B cell (primary cell): ENCODE results near the gene TOMM40. TPM values are rescaled to one million over a fixed set of nuclear protein-coding genes. Genes with fewer than 3 reads are reported as not detected.

ENCODE experiments used
- ATAC-seq: fragments of 200-7000 bp; cut with Tn5 transposase; one replicate; pipeline ENCODE4 v1.10.0; 2021; ENCODE audit warnings: low read depth, mild to moderate bottlenecking, moderate number of reproducible peaks, moderate library complexity
- CTCF ChIA-PET: fragments of 350-600 bp; sonication (Branson Sonifier 250); formaldehyde crosslinking; loops from one replicate; lab custom pipeline; 2021; ENCODE audit warnings: antibody characterized with exemption, inconsistent platforms; lab: Charles Lee
- POLR2A ChIA-PET: fragments of 350-600 bp; sonication (Branson Sonifier 250); formaldehyde crosslinking; loops from one replicate; lab custom pipeline; 2021; ENCODE audit warnings: antibody characterized with exemption; lab: Charles Lee
- DNase-seq: peaks from one replicate; pipeline ENCODE4 v3.0.0; 2013
- H2AFZ ChIP-seq: 2 replicates; pipeline ENCODE4 v1.6.1; 2012; ENCODE audit warnings: mild to moderate bottlenecking, low read depth, low read length; ENCODE audit not compliant: insufficient read depth, poor library complexity, severe bottlenecking
- H3K27ac ChIP-seq, 2 donors: 1 replicate in 1 of 2; 2 replicates in 1 of 2; pipeline ENCODE4 v1.5.1; 2012 to 2013; ENCODE audit warnings: low read length in 2 of 2, mild to moderate bottlenecking in 2 of 2, moderate library complexity in 1 of 2
- H3K27me3 ChIP-seq, 4 experiments: fragments of 200-600 bp in 1 of 4; sonication (generic) in 1 of 4; replicated peaks in 1 of 4; 1 replicate in 2 of 4; 2 replicates in 2 of 4; pipeline versions ENCODE4 v1.6.1 to v1.7.0; 2013 to 2016; ENCODE audit warnings: low read length in 3 of 4, mild to moderate bottlenecking in 2 of 4, mixed read lengths in 1 of 4, moderate library complexity in 1 of 4; ENCODE audit not compliant: insufficient read depth in 4 of 4, control insufficient read depth in 3 of 4; ENCODE audit errors: control extremely low read depth in 1 of 4
- H3K36me3 ChIP-seq, 2 experiments: replicated peaks in 1 of 2; 1 replicate in 1 of 2; 2 replicates in 1 of 2; pipeline versions ENCODE4 v1.6.1 to v1.7.1; 2013; ENCODE audit warnings: low read length in 1 of 2; ENCODE audit not compliant: insufficient read depth in 2 of 2, control insufficient read depth in 1 of 2; ENCODE audit errors: control extremely low read depth in 1 of 2, extremely low read depth in 1 of 2
- H3K4me1 ChIP-seq, 2 donors: fragments of 200-600 bp in 1 of 2; sonication (generic) in 1 of 2; 1 replicate in 1 of 2; 2 replicates in 1 of 2; pipeline versions ENCODE4 v1.5.1 to v1.6.1; 2013 to 2017; ENCODE audit warnings: low read length in 2 of 2; ENCODE audit not compliant: control insufficient read depth in 2 of 2, insufficient read depth in 2 of 2
- H3K4me2 ChIP-seq: replicated peaks from 2 replicates; pipeline ENCODE3; 2012; ENCODE audit warnings: mild to moderate bottlenecking, low read depth, low read length; ENCODE audit not compliant: poor library complexity, severe bottlenecking
- H3K4me3 ChIP-seq, 5 experiments: fragments of 200-600 bp in 1 of 5; sonication (generic) in 1 of 5; 1 replicate in 3 of 5; 2 replicates in 2 of 5; pipeline versions ENCODE4 v1.5.1 to v1.7.0; 2011 to 2016; ENCODE audit warnings: low read length in 4 of 5, mild to moderate bottlenecking in 4 of 5, low read depth in 2 of 5, control low read depth in 1 of 5, moderate library complexity in 1 of 5; ENCODE audit not compliant: insufficient read depth in 1 of 5; ENCODE audit errors: control extremely low read depth in 1 of 5, extremely low read depth in 1 of 5
- H3K79me2 ChIP-seq: fragments of 200-600 bp; sonication (generic); one replicate; pipeline ENCODE4 v1.6.0; 2016; ENCODE audit warnings: low read length; ENCODE audit not compliant: control insufficient read depth, insufficient read depth
- H3K9ac ChIP-seq: fragments of 200-600 bp; sonication (generic); 2 replicates; pipeline ENCODE4 v1.6.1; 2017; ENCODE audit warnings: mild to moderate bottlenecking, low read length, moderate library complexity
- H3K9me3 ChIP-seq, 3 donors: one replicate each; pipeline versions ENCODE4 v1.6.1 to v1.7.1; 2013; ENCODE audit warnings: low read length in 2 of 3; ENCODE audit not compliant: control insufficient read depth in 2 of 3, insufficient read depth in 1 of 3; ENCODE audit errors: control extremely low read depth in 1 of 3
- H4K20me1 ChIP-seq: 2 replicates; pipeline ENCODE4 v1.6.0; 2012; ENCODE audit warnings: mild to moderate bottlenecking, low read length; ENCODE audit not compliant: insufficient read depth, control insufficient read depth, poor library complexity, severe bottlenecking
- H3K27ac Mint-ChIP-seq: one replicate; pipeline ENCODE4 v1.8.0; 2021; ENCODE audit warnings: mixed read lengths
- H3K27me3 Mint-ChIP-seq: one replicate; pipeline ENCODE4 v1.8.0; 2021; ENCODE audit warnings: mixed read lengths
- H3K4me1 Mint-ChIP-seq: one replicate; pipeline ENCODE4 v1.8.0; 2021; ENCODE audit warnings: mixed read lengths
- H3K4me3 Mint-ChIP-seq: one replicate; pipeline ENCODE4 v1.8.0; 2021; ENCODE audit warnings: mixed read lengths
- H3K9me3 Mint-ChIP-seq: one replicate; pipeline ENCODE4 v1.8.0; 2022; ENCODE audit warnings: mixed read lengths; ENCODE audit not compliant: insufficient read depth
- EZH2 ChIP-seq: IDR thresholded peaks from 2 replicates; pipeline ENCODE4 v1.6.1; 2012; ENCODE audit warnings: borderline replicate concordance, low read depth, mild to moderate bottlenecking, moderate library complexity, low read length; ENCODE audit not compliant: insufficient read depth, poor library complexity, severe bottlenecking
- WGBS: methylation state at CpG from one replicate; pipeline ENCODE4 v1.1.5; 2013; ENCODE audit warnings: missing lambda C conversion rate; ENCODE audit not compliant: insufficient coverage; 5-methylcytosine and 5-hydroxymethylcytosine counted together
- intact Hi-C: fragments of 100-400 bp; cut with micrococcal nuclease; formaldehyde crosslinking; loops from one replicate; pipeline ENCODE4 v1.10.0; 2022
- polyA plus RNA-seq: library from polyadenylated mRNA; depleted of rRNA; stranded (reverse); fragments of >200 nt; gene quantifications from 2 replicates; pipeline ENCODE4 v1.2.3, GENCODE V29; 2012
- total RNA-seq, 2 donors: library from RNA; stranded (reverse); fragments of 120-200 nt in 1 of 2; gene quantifications; 1 replicate in 1 of 2; 2 replicates in 1 of 2; pipeline versions ENCODE4 v1.2.3 to v1.2.4, GENCODE V29; 2013 to 2022
- TF ChIP-seq, protein P1 (sequence below): fragments of 200-600 bp; IDR thresholded peaks from one replicate; pipeline ENCODE4 v1.8.0; 2022; ENCODE audit warnings: antibody characterized with exemption, mild to moderate bottlenecking

Gene TOMM40
- total and polyA plus RNA-seq, 2 donors (not counting 1 experiment from before 2014, with no cell fraction given), result 30.9 to 31.1 TPM

DNA sequence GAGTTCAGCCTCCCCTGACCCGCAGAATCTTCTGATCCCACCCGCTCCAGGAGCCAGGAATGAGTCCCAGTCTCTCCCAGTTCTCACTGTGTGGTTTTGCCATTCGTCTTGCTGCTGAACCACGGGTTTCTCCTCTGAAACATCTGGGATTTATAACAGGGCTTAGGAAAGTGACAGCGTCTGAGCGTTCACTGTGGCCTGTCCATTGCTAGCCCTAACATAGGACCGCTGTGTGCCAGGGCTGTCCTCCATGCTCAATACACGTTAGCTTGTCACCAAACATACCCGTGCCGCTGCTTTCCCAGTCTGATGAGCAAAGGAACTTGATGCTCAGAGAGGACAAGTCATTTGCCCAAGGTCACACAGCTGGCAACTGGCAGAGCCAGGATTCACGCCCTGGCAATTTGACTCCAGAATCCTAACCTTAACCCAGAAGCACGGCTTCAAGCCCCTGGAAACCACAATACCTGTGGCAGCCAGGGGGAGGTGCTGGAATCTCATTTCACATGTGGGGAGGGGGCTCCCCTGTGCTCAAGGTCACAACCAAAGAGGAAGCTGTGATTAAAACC is 13.5 kb downstream of the TOMM40 start:
- H3K4me3 Mint-ChIP-seq, result no peak overlapping the region
- Histone ChIP-seq H3K9me3 (peaks cover 0 to 4% (median 0%) of the 10 kb centered on the region in 3 donors), H3K9ac (no peak overlapping the region), H3K27ac (no peak overlapping the region), H3K27me3 (peaks cover 0 to 26% (median 10%) of the 10 kb centered on the region in 4 experiments), H3K4me1 (peaks cover 15 to 19% of the 10 kb centered on the region in 2 donors), H3K79me2 (no peaks in the 10 kb centered on the region), H4K20me1 (peaks cover 6% of the 10 kb centered on the region), H2AFZ (no peak overlapping the region), H3K36me3 (peaks cover 0 to 26% of the 10 kb centered on the region in 2 experiments), H3K4me3 (no peak overlapping the region), H3K4me2 (no peak overlapping the region)
- CTCF ChIA-PET, result interaction anchor here (0.5 to 4.1 kb wide), 16 partner anchors 8 to 574 kb away, joined by 3 to 27 read pairs (median 3); partner anchors contain the start of gene APOC1
- DNase-seq (no peak), ATAC-seq (no peak)
- H3K27me3 Mint-ChIP-seq, result peaks cover 18% of the 10 kb centered on the region
- peaks cover 16% of the 10 kb centered on the region for H3K4me1 Mint-ChIP-seq
- intact Hi-C loops, result no loop called here
- H3K9me3 Mint-ChIP-seq, result no peaks in the 10 kb centered on the region
- POLR2A ChIA-PET, result no interaction called here
- H3K27ac Mint-ChIP-seq, result no peak overlapping the region
- TF ChIP-seq, protein P1, sequence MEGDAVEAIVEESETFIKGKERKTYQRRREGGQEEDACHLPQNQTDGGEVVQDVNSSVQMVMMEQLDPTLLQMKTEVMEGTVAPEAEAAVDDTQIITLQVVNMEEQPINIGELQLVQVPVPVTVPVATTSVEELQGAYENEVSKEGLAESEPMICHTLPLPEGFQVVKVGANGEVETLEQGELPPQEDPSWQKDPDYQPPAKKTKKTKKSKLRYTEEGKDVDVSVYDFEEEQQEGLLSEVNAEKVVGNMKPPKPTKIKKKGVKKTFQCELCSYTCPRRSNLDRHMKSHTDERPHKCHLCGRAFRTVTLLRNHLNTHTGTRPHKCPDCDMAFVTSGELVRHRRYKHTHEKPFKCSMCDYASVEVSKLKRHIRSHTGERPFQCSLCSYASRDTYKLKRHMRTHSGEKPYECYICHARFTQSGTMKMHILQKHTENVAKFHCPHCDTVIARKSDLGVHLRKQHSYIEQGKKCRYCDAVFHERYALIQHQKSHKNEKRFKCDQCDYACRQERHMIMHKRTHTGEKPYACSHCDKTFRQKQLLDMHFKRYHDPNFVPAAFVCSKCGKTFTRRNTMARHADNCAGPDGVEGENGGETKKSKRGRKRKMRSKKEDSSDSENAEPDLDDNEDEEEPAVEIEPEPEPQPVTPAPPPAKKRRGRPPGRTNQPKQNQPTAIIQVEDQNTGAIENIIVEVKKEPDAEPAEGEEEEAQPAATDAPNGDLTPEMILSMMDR, result no peak
- no peak for TF ChIP-seq EZH2
- WGBS, result 85% methylated on average over 11 of the region's 12 CpGs
